Activated CD4-positive, alpha-beta T cell treated with anti-CD3 and anti-CD28 coated beads, Interleukin-2, amount 10 ng/mL, durations not matched to agents 24 days and 14 days (primary cell): Measurements from ENCODE around the gene SOWAHB. TPM values are rescaled to one million over a fixed set of nuclear protein-coding genes. Genes with fewer than 3 reads are reported as not detected.

Experiments
- DNase-seq: peaks from one replicate; pipeline ENCODE4 v3.0.0; 2022
- H3K27ac Mint-ChIP-seq: one replicate; pipeline ENCODE4 v1.8.0; 2022; ENCODE audit warnings: mild to moderate bottlenecking, mixed read lengths
- H3K27me3 Mint-ChIP-seq: one replicate; pipeline ENCODE4 v1.8.0; 2022; ENCODE audit warnings: mixed read lengths
- H3K36me3 Mint-ChIP-seq: one replicate; pipeline ENCODE4 v1.8.0; 2022; ENCODE audit warnings: low read depth, mild to moderate bottlenecking, mixed read lengths
- H3K4me1 Mint-ChIP-seq: one replicate; pipeline ENCODE4 v1.8.0; 2021; ENCODE audit warnings: mixed read lengths
- H3K4me3 Mint-ChIP-seq: one replicate; pipeline ENCODE4 v1.8.0; 2022; ENCODE audit warnings: mild to moderate bottlenecking, moderate library complexity, mixed read lengths
- H3K9me3 Mint-ChIP-seq: one replicate; pipeline ENCODE4 v1.8.0; 2021; ENCODE audit warnings: mixed read lengths
- intact Hi-C: fragments of 100-400 bp; cut with micrococcal nuclease; formaldehyde crosslinking; loops from one replicate; pipeline ENCODE4 v1.15.1; 2023
- total RNA-seq: library from RNA; stranded (reverse); gene quantifications from 2 replicates; pipeline ENCODE4 v1.2.3, GENCODE V29; 2022

SOWAHB gene
- total RNA-seq, 1 donor from 2014 or later: not detected

GRCh38 chr4:76905521-76905920 lies 7.6 kb upstream of the SOWAHB start:
- intact Hi-C loops: no loop called here

GRCh38 chr4:76904646-76905190 lies 6.8 kb upstream of the SOWAHB start:
- no peak overlapping the region for H3K27ac Mint-ChIP-seq
- no peaks in the 10 kb centered on the region for H3K9me3 Mint-ChIP-seq
- peaks cover 17% of the 10 kb centered on the region for H3K27me3 Mint-ChIP-seq
- peak; percentile 23 for DNase-seq
- H3K36me3 Mint-ChIP-seq: no peaks in the 10 kb centered on the region
- no peak overlapping the region for H3K4me3 Mint-ChIP-seq
- H3K4me1 Mint-ChIP-seq: no peaks in the 10 kb centered on the region
- intact Hi-C loops: no loop called here

More at GRCh38 chr4:76905521-76905920, 7.6 kb upstream of the SOWAHB start:
- Mint-ChIP-seq H3K4me1 (no peaks in the 10 kb centered on the region), H3K27me3 (peaks cover 14% of the 10 kb centered on the region), H3K9me3 (no peaks in the 10 kb centered on the region), H3K36me3 (no peaks in the 10 kb centered on the region), H3K27ac (no peak overlapping the region), H3K4me3 (no peak overlapping the region)
- DNase-seq: peak; percentile 2

- H3K36me3 Mint-ChIP-seq: no peaks in the 10 kb centered on the region
- no peak overlapping the region for H3K4me3 Mint-ChIP-seq
- peaks cover 10% of the 10 kb centered on the region for H3K4me1 Mint-ChIP-seq
- no peaks in the 10 kb centered on the region for H3K9me3 Mint-ChIP-seq
- H3K27me3 Mint-ChIP-seq: peaks cover 23% of the 10 kb centered on the region
- no peak overlapping the region for H3K27ac Mint-ChIP-seq
- no peak for DNase-seq
- intact Hi-C loops: no loop called here
Observed at GRCh38 chr4:76902233-76902890, 4.4 kb upstream of the SOWAHB start.

GRCh38 chr4:76898949-76899645 lies 1.2 kb upstream of the SOWAHB start:
- peaks cover 10% of the 10 kb centered on the region for H3K4me1 Mint-ChIP-seq
- peaks cover 44% of the 10 kb centered on the region for H3K27me3 Mint-ChIP-seq
- H3K36me3 Mint-ChIP-seq: no peaks in the 10 kb centered on the region
- no peaks in the 10 kb centered on the region for H3K9me3 Mint-ChIP-seq
- no peak for DNase-seq
- no peak overlapping the region for H3K27ac Mint-ChIP-seq
- peak overlapping the region; percentile 8 for H3K4me3 Mint-ChIP-seq
- intact Hi-C loops: loop anchor here (5.0 kb wide), 1 partner anchor 53 kb away; no protein-coding TSS in a partner anchor

GRCh38 chr4:76898385-76898692 lies 395 bp upstream of the SOWAHB start:
- Mint-ChIP-seq H3K4me1 (peaks cover 10% of the 10 kb centered on the region), H3K27me3 (peaks cover 44% of the 10 kb centered on the region), H3K36me3 (no peaks in the 10 kb centered on the region), H3K9me3 (no peaks in the 10 kb centered on the region), H3K4me3 (peak overlapping the region; percentile 8), H3K27ac (no peak overlapping the region)
- DNase-seq: no peak
- intact Hi-C loops: loop anchor here (5.0 kb wide), 1 partner anchor 54 kb away; no protein-coding TSS in a partner anchor

- intact Hi-C loops: loop anchor here (5.0 kb wide), 1 partner anchor 55 kb away; no protein-coding TSS in a partner anchor
- no peak overlapping the region for H3K4me3 Mint-ChIP-seq
- H3K27ac Mint-ChIP-seq: no peak overlapping the region
- peaks cover 54% of the 10 kb centered on the region for H3K27me3 Mint-ChIP-seq
- DNase-seq: peak; percentile 65
- peaks cover 10% of the 10 kb centered on the region for H3K4me1 Mint-ChIP-seq
- no peaks in the 10 kb centered on the region for H3K9me3 Mint-ChIP-seq
- no peaks in the 10 kb centered on the region for H3K36me3 Mint-ChIP-seq
Observed at GRCh38 chr4:76896614-76897535, 1.1 kb downstream of the SOWAHB start.

GRCh38 chr4:76896048-76896447 lies 1.9 kb downstream of the SOWAHB start:
- H3K9me3 Mint-ChIP-seq: no peaks in the 10 kb centered on the region
- no peaks in the 10 kb centered on the region for H3K36me3 Mint-ChIP-seq
- peaks cover 58% of the 10 kb centered on the region for H3K27me3 Mint-ChIP-seq
- DNase-seq: no peak
- intact Hi-C loops: loop anchor here (5.0 kb wide), 1 partner anchor 56 kb away; no protein-coding TSS in a partner anchor
- H3K4me1 Mint-ChIP-seq: peaks cover 10% of the 10 kb centered on the region
- no peak overlapping the region for H3K27ac Mint-ChIP-seq
- no peak overlapping the region for H3K4me3 Mint-ChIP-seq

- Mint-ChIP-seq H3K27me3 (peaks cover 60% of the 10 kb centered on the region), H3K27ac (no peak overlapping the region), H3K36me3 (no peaks in the 10 kb centered on the region), H3K4me3 (no peak overlapping the region), H3K9me3 (no peaks in the 10 kb centered on the region), H3K4me1 (peaks cover 10% of the 10 kb centered on the region)
- intact Hi-C loops: loop anchor here (5.0 kb wide), 1 partner anchor 57 kb away; no protein-coding TSS in a partner anchor
- no peak for DNase-seq
Observed at GRCh38 chr4:76895619-76896018, 2.3 kb downstream of the SOWAHB start.

GRCh38 chr4:76894537-76895255 lies 3.2 kb downstream of the SOWAHB start:
- no peaks in the 10 kb centered on the region for H3K36me3 Mint-ChIP-seq
- H3K9me3 Mint-ChIP-seq: no peaks in the 10 kb centered on the region
- H3K4me3 Mint-ChIP-seq: no peak overlapping the region
- H3K27me3 Mint-ChIP-seq: peaks cover 55% of the 10 kb centered on the region
- no peak for DNase-seq
- intact Hi-C loops: loop anchor here (5.0 kb wide), 1 partner anchor 58 kb away; no protein-coding TSS in a partner anchor
- H3K27ac Mint-ChIP-seq: no peak overlapping the region
- H3K4me1 Mint-ChIP-seq: peaks cover 10% of the 10 kb centered on the region

- Mint-ChIP-seq H3K27ac (no peak overlapping the region), H3K9me3 (no peaks in the 10 kb centered on the region), H3K36me3 (no peaks in the 10 kb centered on the region), H3K4me3 (no peak overlapping the region), H3K4me1 (no peaks in the 10 kb centered on the region), H3K27me3 (peaks cover 40% of the 10 kb centered on the region)
- intact Hi-C loops: no loop called here
- no peak for DNase-seq
Observed at GRCh38 chr4:76892601-76893000, 5.3 kb downstream of the SOWAHB start.

- Mint-ChIP-seq H3K36me3 (no peaks in the 10 kb centered on the region), H3K9me3 (no peaks in the 10 kb centered on the region), H3K4me1 (no peaks in the 10 kb centered on the region), H3K27me3 (peaks cover 40% of the 10 kb centered on the region), H3K27ac (no peak overlapping the region), H3K4me3 (no peak overlapping the region)
- intact Hi-C loops: no loop called here
- DNase-seq: no peak
Observed at GRCh38 chr4:76892001-76892400, 5.9 kb downstream of the SOWAHB start.

GRCh38 chr4:76886848-76887441 lies 11.0 kb downstream of the SOWAHB start:
- no peaks in the 10 kb centered on the region for H3K4me1 Mint-ChIP-seq
- intact Hi-C loops: no loop called here
- no peak for DNase-seq
- H3K27ac Mint-ChIP-seq: no peak overlapping the region
- H3K4me3 Mint-ChIP-seq: no peak overlapping the region
- peaks cover 20% of the 10 kb centered on the region for H3K27me3 Mint-ChIP-seq
- no peaks in the 10 kb centered on the region for H3K9me3 Mint-ChIP-seq
- H3K36me3 Mint-ChIP-seq: no peaks in the 10 kb centered on the region

GRCh38 chr4:76886214-76886613 lies 11.7 kb downstream of the SOWAHB start:
- intact Hi-C loops: no loop called here
- Mint-ChIP-seq H3K4me3 (no peak overlapping the region), H3K4me1 (no peaks in the 10 kb centered on the region), H3K9me3 (no peaks in the 10 kb centered on the region), H3K36me3 (no peaks in the 10 kb centered on the region), H3K27ac (no peak overlapping the region), H3K27me3 (peaks cover 18% of the 10 kb centered on the region)
- DNase-seq: no peak
